Endodermal cell (in vitro differentiated cells): ENCODE results near the gene GOLPH3. TPM values are rescaled to one million over a fixed set of nuclear protein-coding genes. Genes with fewer than 3 reads are reported as not detected.

ENCODE experiments used
- DNase-seq: peaks from one replicate; pipeline ENCODE4 v3.0.0-alpha.2; 2017
- H3K27ac ChIP-seq: 2 replicates; pipeline ENCODE4 v1.5.1; 2013; ENCODE audit warnings: mild to moderate bottlenecking, low read depth, low read length, moderate library complexity
- H3K27me3 ChIP-seq: 2 replicates; pipeline ENCODE4 v1.6.1; 2013; ENCODE audit warnings: mild to moderate bottlenecking, low read length, moderate library complexity; ENCODE audit not compliant: insufficient read depth, control insufficient read depth, poor library complexity, severe bottlenecking
- H3K36me3 ChIP-seq: 2 replicates; pipeline ENCODE4 v1.7.0; 2013; ENCODE audit warnings: mild to moderate bottlenecking, low read length, moderate library complexity; ENCODE audit not compliant: control insufficient read depth, insufficient read depth
- H3K4me1 ChIP-seq: one replicate; pipeline ENCODE4 v1.7.0; 2013; ENCODE audit warnings: low read length; ENCODE audit not compliant: control insufficient read depth, insufficient read depth
- H3K4me3 ChIP-seq: 2 replicates; pipeline ENCODE4 v1.5.1; 2013; ENCODE audit warnings: mild to moderate bottlenecking, low read length, moderate library complexity
- H3K9ac ChIP-seq: 2 replicates; pipeline ENCODE4 v1.6.1; 2013; ENCODE audit warnings: mild to moderate bottlenecking, low read length, moderate library complexity; ENCODE audit not compliant: poor library complexity, severe bottlenecking; ENCODE audit errors: extremely low read depth
- H3K9me3 ChIP-seq: 2 replicates; pipeline ENCODE4 v1.6.1; 2013; ENCODE audit warnings: mild to moderate bottlenecking, low read length, moderate library complexity; ENCODE audit not compliant: control insufficient read depth
- H3K27ac Mint-ChIP-seq: 2 replicates; pipeline ENCODE4 v1.8.0; 2020; ENCODE audit warnings: mixed read lengths
- H3K27me3 Mint-ChIP-seq: 2 replicates; pipeline ENCODE4 v1.8.0; 2021; ENCODE audit warnings: mild to moderate bottlenecking, mixed read lengths; ENCODE audit not compliant: insufficient read depth
- H3K36me3 Mint-ChIP-seq: 2 replicates; pipeline ENCODE4 v1.8.0; 2020; ENCODE audit warnings: low read depth, mixed read lengths
- H3K4me1 Mint-ChIP-seq: 2 replicates; pipeline ENCODE4 v1.8.0; 2020; ENCODE audit warnings: mixed read lengths
- H3K4me3 Mint-ChIP-seq: 2 replicates; pipeline ENCODE4 v1.8.0; 2020; ENCODE audit warnings: mild to moderate bottlenecking, moderate library complexity, mixed read lengths
- H3K9me3 Mint-ChIP-seq: 2 replicates; pipeline ENCODE4 v1.8.0; 2020; ENCODE audit warnings: mild to moderate bottlenecking, mixed read lengths
- CTCF ChIP-seq: fragments of 200-600 bp; sonication (generic); conservative IDR thresholded peaks from 2 replicates; pipeline ENCODE4 v1.5.0; 2021; ENCODE audit warnings: antibody characterized with exemption, mild to moderate bottlenecking
- WGBS, 2 experiments: methylation state at CpG; one replicate each; pipeline versions ENCODE4 v1.1.5 to v1.1.7; 2013; ENCODE audit warnings: missing lambda C conversion rate in 2 of 2, mixed read lengths in 1 of 2; ENCODE audit not compliant: insufficient coverage in 1 of 2, insufficient read length in 1 of 2; 5-methylcytosine and 5-hydroxymethylcytosine counted together
- total RNA-seq, 2 donors: library from RNA; stranded (reverse); fragmentation: NEBNext Ultra II Directional in 1 of 2; extraction: Animal tissue kit (Norgen Biotek cat#: 25700) in 1 of 2; gene quantifications; 2 replicates in 1 of 2; 3 replicates in 1 of 2; pipeline ENCODE4 v1.2.1, GENCODE V29; 2021

GOLPH3 gene
- total RNA-seq, 2 donors from 2014 or later = 89.4 to 90.7 TPM

GRCh38 chr5:32116574-32117313 is 57.4 kb downstream of the GOLPH3 start:
- Mint-ChIP-seq H3K9me3 (no peaks in the 10 kb centered on the region), H3K4me3 (no peak overlapping the region), H3K4me1 (no peaks in the 10 kb centered on the region), H3K27ac (no peak overlapping the region), H3K27me3 (no peaks in the 10 kb centered on the region), H3K36me3 (peaks cover 69% of the 10 kb centered on the region)
- no peak overlapping the region for H3K9ac ChIP-seq
- no peak for TF ChIP-seq CTCF
- 98 to 100% methylated on average over 1 to 4 of the region's 4 CpGs for WGBS, 2 experiments
- H3K4me3 ChIP-seq = no peak overlapping the region
- H3K36me3 ChIP-seq = peaks cover 83% of the 10 kb centered on the region
- DNase-seq = no peak
- H3K9me3 ChIP-seq = no peaks in the 10 kb centered on the region
- H3K4me1 ChIP-seq = no peaks in the 10 kb centered on the region
- no peak overlapping the region for H3K27ac ChIP-seq
- H3K27me3 ChIP-seq = no peaks in the 10 kb centered on the region

DNA sequence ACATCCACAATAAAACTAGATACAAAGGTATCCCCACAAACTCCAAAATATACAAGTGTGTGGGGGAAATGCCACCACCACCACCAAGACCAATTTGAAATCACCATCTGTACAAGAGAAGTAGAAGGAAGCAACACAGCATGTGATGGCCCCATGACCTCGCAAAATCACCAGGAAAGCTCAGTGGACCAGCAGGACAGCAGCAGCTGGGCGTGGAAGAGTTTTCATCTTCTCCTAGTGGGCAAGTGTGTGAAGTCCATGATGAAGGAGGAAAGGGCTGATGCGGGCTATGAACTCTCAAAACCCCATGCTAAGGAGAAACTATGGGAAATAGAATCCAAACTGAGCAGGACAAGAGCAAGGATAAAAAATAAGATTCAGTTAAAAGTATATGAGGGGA is 58.1 kb downstream of the GOLPH3 start:
- H3K9ac ChIP-seq = no peak overlapping the region
- H3K27ac Mint-ChIP-seq = no peak overlapping the region
- WGBS, 2 experiments = 92 to 96% methylated on average over 3 of the region's 3 CpGs
- H3K4me3 ChIP-seq = no peak overlapping the region
- TF ChIP-seq CTCF = peak; percentile 48
- no peaks in the 10 kb centered on the region for H3K9me3 Mint-ChIP-seq
- H3K9me3 ChIP-seq = no peaks in the 10 kb centered on the region
- H3K4me3 Mint-ChIP-seq = no peak overlapping the region
- H3K36me3 ChIP-seq = peaks cover 82% of the 10 kb centered on the region
- no peaks in the 10 kb centered on the region for H3K4me1 ChIP-seq
- DNase-seq = no peak
- H3K27me3 ChIP-seq = no peaks in the 10 kb centered on the region
- no peaks in the 10 kb centered on the region for H3K4me1 Mint-ChIP-seq
- H3K27ac ChIP-seq = no peak overlapping the region
- H3K27me3 Mint-ChIP-seq = no peaks in the 10 kb centered on the region
- peaks cover 68% of the 10 kb centered on the region for H3K36me3 Mint-ChIP-seq

DNA sequence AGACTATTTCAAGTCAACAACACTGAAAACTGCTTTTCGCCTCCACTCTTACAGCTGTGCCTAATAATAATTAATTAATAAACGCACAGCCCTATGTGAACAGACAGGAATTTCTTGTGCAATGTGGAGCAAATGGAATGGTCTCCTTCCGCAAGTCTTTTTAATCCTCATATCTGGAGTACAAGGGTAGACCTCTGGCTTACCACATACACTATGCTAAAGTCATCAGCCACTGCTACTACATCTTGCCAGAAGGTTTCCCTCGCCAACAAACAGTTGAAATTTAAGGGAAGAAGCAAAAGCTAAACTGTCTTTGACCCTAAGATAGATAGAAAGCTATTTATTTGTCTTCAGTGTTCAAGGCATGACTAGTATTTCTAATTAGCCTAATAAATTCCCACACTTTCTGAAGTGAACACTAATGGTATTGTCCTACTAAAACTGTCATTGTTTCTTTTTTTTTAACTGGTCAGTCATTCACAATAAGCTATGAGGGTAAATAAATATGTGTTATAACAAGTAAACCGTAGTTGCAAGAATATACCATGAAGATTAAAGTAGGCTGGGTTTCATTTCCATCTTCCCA is 63.9 kb downstream of the GOLPH3 start:
- Histone ChIP-seq H3K9ac (no peak overlapping the region), H3K36me3 (peaks cover 88% of the 10 kb centered on the region), H3K27me3 (no peaks in the 10 kb centered on the region), H3K27ac (no peak overlapping the region), H3K9me3 (peaks cover 16% of the 10 kb centered on the region), H3K4me3 (no peak overlapping the region), H3K4me1 (no peaks in the 10 kb centered on the region)
- Mint-ChIP-seq H3K9me3 (peaks cover 11% of the 10 kb centered on the region), H3K4me1 (no peaks in the 10 kb centered on the region), H3K27ac (no peak overlapping the region), H3K36me3 (peaks cover 70% of the 10 kb centered on the region), H3K27me3 (no peaks in the 10 kb centered on the region), H3K4me3 (no peak overlapping the region)
- 99 to 100% methylated on average over 1 to 4 of the region's 5 CpGs for WGBS, 2 experiments
- TF ChIP-seq CTCF = no peak
- DNase-seq = no peak
